A673 (cell line): ENCODE data around the gene RNF25. TPM values are rescaled to one million over a fixed set of nuclear protein-coding genes. Genes with fewer than 3 reads are reported as not detected.

Experiments
- BruUV-seq: library from RNA; stranded (reverse); fragments of 400-500 nt; replicated peaks from 2 replicates; lab custom pipeline; 2021; lab: Mats Ljungman, UMichigan
- CTCF ChIA-PET: fragments of 300-600 bp; sonication (Branson Sonifier 250); formaldehyde crosslinking; loops from one replicate; lab custom pipeline; 2022; ENCODE audit warnings: antibody characterized with exemption; lab: Charles Lee
- POLR2A ChIA-PET: fragments of 300-600 bp; sonication (Branson Sonifier 250); formaldehyde crosslinking; loops from one replicate; lab custom pipeline; 2022; ENCODE audit warnings: antibody characterized with exemption; ENCODE audit not compliant: low non-redundant PET; lab: Charles Lee
- DNase-seq: peaks from one replicate; pipeline ENCODE4 v3.0.0-alpha.2; 2015; ENCODE audit warnings: low spot score
- H3K27ac ChIP-seq: fragments of 200-600 bp; sonication (generic); 2 replicates; pipeline ENCODE4 v1.5.1; 2016; ENCODE audit warnings: mixed run types, low read depth, mild to moderate bottlenecking, mixed read lengths, antibody characterized with exemption, low read length; ENCODE audit not compliant: poor library complexity, severe bottlenecking
- H3K27me3 ChIP-seq: fragments of 200-600 bp; sonication (generic); replicated peaks from 2 replicates; pipeline ENCODE4 v1.6.1; 2017; ENCODE audit warnings: mixed run types, low read depth, mild to moderate bottlenecking, mixed read lengths, antibody characterized with exemption, low read length; ENCODE audit not compliant: insufficient read depth, poor library complexity
- H3K36me3 ChIP-seq: fragments of 200-600 bp; sonication (generic); 2 replicates; pipeline ENCODE4 v1.6.1; 2016; ENCODE audit warnings: mixed run types, mild to moderate bottlenecking, mixed read lengths, antibody characterized with exemption, low read length; ENCODE audit not compliant: insufficient read depth, poor library complexity, severe bottlenecking
- H3K4me1 ChIP-seq: fragments of 200-600 bp; sonication (generic); 2 replicates; pipeline ENCODE4 v1.6.1; 2017; ENCODE audit warnings: mixed run types, mild to moderate bottlenecking, mixed read lengths, antibody characterized with exemption, low read length; ENCODE audit not compliant: insufficient read depth, poor library complexity, severe bottlenecking
- H3K4me3 ChIP-seq: fragments of 200-600 bp; sonication (generic); 2 replicates; pipeline ENCODE4 v1.5.1; 2016; ENCODE audit warnings: low read depth, mixed run types, mild to moderate bottlenecking, mixed read lengths, low read length; ENCODE audit not compliant: poor library complexity, severe bottlenecking
- H3K9me3 ChIP-seq: fragments of 200-600 bp; sonication (generic); 2 replicates; pipeline ENCODE4 v1.6.1; 2016; ENCODE audit warnings: mixed run types, low read depth, mild to moderate bottlenecking, mixed read lengths, antibody characterized with exemption, low read length; ENCODE audit not compliant: poor library complexity, severe bottlenecking
- EZH2 ChIP-seq: fragments of 200-600 bp; sonication (generic); IDR thresholded peaks from 2 replicates; pipeline ENCODE4 v1.6.1; 2017; ENCODE audit warnings: borderline replicate concordance, low read depth, mild to moderate bottlenecking, mixed read lengths, antibody characterized with exemption, low read length; ENCODE audit not compliant: poor library complexity, severe bottlenecking
- intact Hi-C: fragments of 100-400 bp; cut with micrococcal nuclease; formaldehyde crosslinking; loops from one replicate; pipeline ENCODE4 v1.10.0; 2022; ENCODE audit not compliant: unreplicated experiment
- total RNA-seq: library from RNA; stranded (reverse); gene quantifications from 2 replicates; pipeline ENCODE4 v1.2.3, GENCODE V29; 2021
- TF ChIP-seq, protein P1 (sequence below): fragments of 300-800, 200-600 bp; sonication (generic); conservative IDR thresholded peaks from 2 replicates; pipeline ENCODE4 v1.5.1; 2017; ENCODE audit warnings: low read depth, mild to moderate bottlenecking, antibody characterized with exemption, low read length, moderate library complexity, mixed read lengths

The RNF25 gene
- total RNA-seq, 1 experiment from 2014 or later = 39.4 TPM

DNA sequence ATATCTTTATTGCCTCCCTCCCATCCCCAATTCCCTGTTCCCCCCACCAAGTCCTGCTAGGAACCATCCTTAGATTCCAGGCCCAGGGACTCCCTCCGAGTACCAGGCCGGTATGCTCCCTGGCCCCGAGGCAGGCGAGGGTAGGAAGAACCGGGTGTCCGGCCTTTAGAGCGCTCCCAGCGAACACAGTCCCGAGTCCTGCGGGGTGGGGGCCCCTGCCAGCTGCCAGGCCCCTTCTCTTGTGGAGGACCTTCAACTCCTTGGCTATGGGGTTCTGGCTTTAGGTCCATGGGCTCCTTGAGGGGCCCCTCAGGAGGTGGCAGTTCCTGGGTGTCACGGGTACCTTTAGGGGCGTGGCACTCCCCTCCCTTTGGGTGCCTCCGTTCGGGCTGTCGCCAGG lies 7.9 kb downstream of the RNF25 start:
- TF ChIP-seq, protein P1, sequence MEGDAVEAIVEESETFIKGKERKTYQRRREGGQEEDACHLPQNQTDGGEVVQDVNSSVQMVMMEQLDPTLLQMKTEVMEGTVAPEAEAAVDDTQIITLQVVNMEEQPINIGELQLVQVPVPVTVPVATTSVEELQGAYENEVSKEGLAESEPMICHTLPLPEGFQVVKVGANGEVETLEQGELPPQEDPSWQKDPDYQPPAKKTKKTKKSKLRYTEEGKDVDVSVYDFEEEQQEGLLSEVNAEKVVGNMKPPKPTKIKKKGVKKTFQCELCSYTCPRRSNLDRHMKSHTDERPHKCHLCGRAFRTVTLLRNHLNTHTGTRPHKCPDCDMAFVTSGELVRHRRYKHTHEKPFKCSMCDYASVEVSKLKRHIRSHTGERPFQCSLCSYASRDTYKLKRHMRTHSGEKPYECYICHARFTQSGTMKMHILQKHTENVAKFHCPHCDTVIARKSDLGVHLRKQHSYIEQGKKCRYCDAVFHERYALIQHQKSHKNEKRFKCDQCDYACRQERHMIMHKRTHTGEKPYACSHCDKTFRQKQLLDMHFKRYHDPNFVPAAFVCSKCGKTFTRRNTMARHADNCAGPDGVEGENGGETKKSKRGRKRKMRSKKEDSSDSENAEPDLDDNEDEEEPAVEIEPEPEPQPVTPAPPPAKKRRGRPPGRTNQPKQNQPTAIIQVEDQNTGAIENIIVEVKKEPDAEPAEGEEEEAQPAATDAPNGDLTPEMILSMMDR = no peak
- TF ChIP-seq EZH2 = no peak
- ChIA-PET CTCF (interaction anchor here (0.6 kb wide), 1 partner anchor 11 kb away, joined by 3 read pairs; no protein-coding TSS in a partner anchor), POLR2A (no interaction called here)
- DNase-seq = no peak
- intact Hi-C loops = no loop called here
- H3K4me3 ChIP-seq = no peak overlapping the region
- no peaks in the 10 kb centered on the region for H3K27me3 ChIP-seq
- no peaks in the 10 kb centered on the region for H3K9me3 ChIP-seq
- no peak overlapping the region for H3K27ac ChIP-seq
- peaks cover 53% of the 10 kb centered on the region for H3K36me3 ChIP-seq
- BruUV-seq = no TSS peak
- H3K4me1 ChIP-seq = peaks cover 6% of the 10 kb centered on the region

DNA sequence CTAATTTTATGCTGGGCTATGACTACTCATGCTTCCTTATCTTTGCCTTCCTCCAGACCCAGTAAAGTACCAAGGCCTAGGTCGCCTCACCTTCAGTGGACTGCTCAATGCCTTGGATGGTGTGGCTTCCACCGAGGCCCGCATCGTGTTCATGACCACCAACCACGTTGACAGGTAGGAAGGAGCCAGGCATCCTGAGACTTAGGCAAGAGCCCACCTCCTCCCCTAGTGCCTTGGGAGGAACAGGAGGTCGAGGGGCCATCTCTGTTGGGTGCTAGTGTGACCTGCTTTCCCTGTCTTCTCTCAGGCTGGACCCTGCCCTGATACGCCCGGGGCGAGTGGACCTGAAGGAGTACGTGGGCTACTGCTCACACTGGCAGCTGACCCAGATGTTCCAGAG lies 9.0 kb downstream of the RNF25 start:
- H3K4me3 ChIP-seq = no peak overlapping the region
- ChIA-PET CTCF (no interaction called here), POLR2A (no interaction called here)
- DNase-seq = no peak
- peaks cover 55% of the 10 kb centered on the region for H3K36me3 ChIP-seq
- no peak overlapping the region for H3K27ac ChIP-seq
- TF ChIP-seq, protein P1 = no peak
- TF ChIP-seq EZH2 = no peak
- H3K27me3 ChIP-seq = no peaks in the 10 kb centered on the region
- intact Hi-C loops = no loop called here
- no peaks in the 10 kb centered on the region for H3K9me3 ChIP-seq
- BruUV-seq = no TSS peak
- H3K4me1 ChIP-seq = peaks cover 6% of the 10 kb centered on the region

DNA sequence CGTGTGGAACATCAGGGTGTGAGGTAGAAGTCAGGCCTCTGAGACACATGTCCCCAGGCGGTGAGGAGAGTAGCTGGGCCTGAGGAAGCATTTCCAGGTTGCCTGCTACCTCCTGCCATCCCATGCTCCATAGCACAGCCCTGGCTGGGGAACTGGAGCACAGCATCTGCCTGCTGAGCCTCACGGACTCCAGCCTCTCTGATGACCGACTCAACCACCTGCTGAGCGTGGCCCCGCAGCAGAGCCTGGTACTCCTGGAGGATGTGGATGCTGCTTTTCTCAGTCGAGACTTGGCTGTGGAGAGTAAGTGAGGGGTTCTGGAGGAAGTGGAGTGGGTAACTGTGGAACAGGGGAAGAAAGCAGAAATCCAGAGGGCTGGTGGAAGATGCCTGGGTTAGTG lies 9.4 kb downstream of the RNF25 start:
- CTCF ChIA-PET = no interaction called here
- BruUV-seq = no TSS peak
- no peaks in the 10 kb centered on the region for H3K9me3 ChIP-seq
- H3K27ac ChIP-seq = no peak overlapping the region
- peaks cover 55% of the 10 kb centered on the region for H3K36me3 ChIP-seq
- DNase-seq = no peak
- no peaks in the 10 kb centered on the region for H3K27me3 ChIP-seq
- POLR2A ChIA-PET = interaction anchor here (0.6 kb wide), 1 partner anchor 11 kb away, joined by 4 read pairs; no protein-coding TSS in a partner anchor
- H3K4me1 ChIP-seq = peaks cover 6% of the 10 kb centered on the region
- TF ChIP-seq EZH2 = no peak
- TF ChIP-seq, protein P1 = no peak
- no peak overlapping the region for H3K4me3 ChIP-seq
- intact Hi-C loops = no loop called here
